PC-3 (cell line): ENCODE results near the gene TTC39A.

ENCODE experiments used
- EZH2phosphoT487 ChIP-seq: fragments of 300-600 bp; sonication (generic); IDR thresholded peaks from 2 replicates; pipeline ENCODE4 v1.6.1; 2018; ENCODE audit warnings: mild to moderate bottlenecking, antibody characterized with exemption, low read length, borderline replicate concordance
- TF ChIP-seq, protein P1 (sequence below): fragments of 300-600 bp; sonication (generic); conservative IDR thresholded peaks from 2 replicates; pipeline ENCODE4 v1.5.1; 2017; ENCODE audit warnings: antibody characterized with exemption, low read depth, mild to moderate bottlenecking, low read length

DNA sequence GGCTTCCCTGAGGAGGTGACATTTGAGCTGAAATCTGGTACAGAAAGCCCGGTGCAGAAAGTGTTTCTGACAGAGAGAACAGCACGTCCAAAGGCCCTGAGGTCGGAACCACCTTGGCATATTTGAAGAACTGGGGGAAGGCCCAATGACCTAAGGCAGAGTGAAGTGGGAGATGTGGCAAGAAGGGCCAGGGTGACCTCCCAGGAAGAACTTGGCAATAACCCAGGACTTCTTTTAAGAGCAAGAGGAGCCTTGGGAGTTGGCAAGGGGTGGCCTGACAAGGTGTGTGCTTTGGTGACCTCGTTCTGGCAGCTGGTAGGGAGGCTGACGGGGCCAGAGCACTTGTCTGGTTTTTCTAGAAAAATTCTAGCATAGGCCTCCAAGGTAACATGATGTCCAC is 23.4 kb downstream of the TTC39A start:
- TF ChIP-seq, protein P1, sequence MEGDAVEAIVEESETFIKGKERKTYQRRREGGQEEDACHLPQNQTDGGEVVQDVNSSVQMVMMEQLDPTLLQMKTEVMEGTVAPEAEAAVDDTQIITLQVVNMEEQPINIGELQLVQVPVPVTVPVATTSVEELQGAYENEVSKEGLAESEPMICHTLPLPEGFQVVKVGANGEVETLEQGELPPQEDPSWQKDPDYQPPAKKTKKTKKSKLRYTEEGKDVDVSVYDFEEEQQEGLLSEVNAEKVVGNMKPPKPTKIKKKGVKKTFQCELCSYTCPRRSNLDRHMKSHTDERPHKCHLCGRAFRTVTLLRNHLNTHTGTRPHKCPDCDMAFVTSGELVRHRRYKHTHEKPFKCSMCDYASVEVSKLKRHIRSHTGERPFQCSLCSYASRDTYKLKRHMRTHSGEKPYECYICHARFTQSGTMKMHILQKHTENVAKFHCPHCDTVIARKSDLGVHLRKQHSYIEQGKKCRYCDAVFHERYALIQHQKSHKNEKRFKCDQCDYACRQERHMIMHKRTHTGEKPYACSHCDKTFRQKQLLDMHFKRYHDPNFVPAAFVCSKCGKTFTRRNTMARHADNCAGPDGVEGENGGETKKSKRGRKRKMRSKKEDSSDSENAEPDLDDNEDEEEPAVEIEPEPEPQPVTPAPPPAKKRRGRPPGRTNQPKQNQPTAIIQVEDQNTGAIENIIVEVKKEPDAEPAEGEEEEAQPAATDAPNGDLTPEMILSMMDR, result no peak
- TF ChIP-seq EZH2phosphoT487, result no peak
